ENCODE measurements around the gene TMPRSS9.

TMPRSS9 gene
- 0 to 2.6 (median 0) reads per million in 17 experiments for total RNA-seq

DNA sequence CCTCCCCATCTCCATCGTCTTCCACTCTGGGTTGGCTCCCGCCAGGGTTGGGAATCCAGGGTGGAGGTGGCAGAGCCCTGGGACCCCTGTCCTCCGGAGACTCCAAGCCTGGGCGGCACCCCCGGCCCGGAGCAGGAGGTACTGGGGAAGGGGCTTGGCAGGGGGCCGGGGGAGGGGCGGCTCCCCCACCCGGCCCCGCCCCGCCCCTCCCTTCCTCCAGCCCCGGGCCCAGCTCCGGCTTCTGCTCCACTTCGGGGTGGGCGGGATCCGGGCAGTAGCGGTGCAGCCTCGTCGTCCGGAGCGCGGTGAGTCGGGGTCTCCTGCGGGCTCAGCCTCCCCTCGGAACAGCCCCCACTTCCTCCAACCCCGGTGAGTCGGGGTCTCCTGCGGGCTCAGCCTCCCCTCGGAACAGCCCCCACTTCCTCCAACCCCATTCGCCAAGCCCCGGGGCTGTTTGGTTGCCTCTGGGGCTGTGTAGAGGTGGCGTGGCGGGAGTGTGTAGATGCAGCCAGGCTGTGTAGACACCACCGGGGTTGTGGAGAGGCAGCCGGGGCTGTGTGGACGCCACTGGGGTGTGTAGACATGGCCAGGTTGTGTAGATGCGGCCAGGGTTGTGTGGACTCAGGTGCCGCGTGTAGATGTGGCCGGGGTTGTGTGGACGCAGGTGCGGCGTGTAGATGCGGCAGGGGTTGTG lies at the start of gene TMPRSS9:
TSS of gene TMPRSS9 (plus strand) at position 274 of the 694 bp plus-strand sequence. CDS start 29,521 bp downstream, outside the sequence.
- no peak for DNase-seq

DNA sequence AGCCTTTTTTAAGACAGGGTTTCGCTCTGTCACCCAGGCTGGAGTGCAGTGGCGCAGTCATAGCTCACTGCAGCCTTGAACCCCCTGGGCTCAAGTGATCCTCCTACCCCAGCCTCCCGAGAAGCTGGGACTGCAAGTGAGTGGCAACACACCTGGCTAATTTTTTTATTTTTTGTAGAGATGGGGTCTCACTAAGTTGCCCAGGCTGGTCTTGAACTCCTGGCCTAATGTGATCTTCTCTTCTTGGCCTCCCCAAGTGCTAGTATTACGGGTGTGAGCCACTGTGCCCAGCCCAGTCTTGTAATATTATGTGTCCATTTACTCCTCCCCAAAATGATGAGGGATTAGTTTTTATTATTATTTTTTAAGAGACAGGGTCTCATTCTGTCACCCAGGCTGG lies 49.0 kb upstream of the TMPRSS9 start:
- DNase-seq, result no peak

DNA sequence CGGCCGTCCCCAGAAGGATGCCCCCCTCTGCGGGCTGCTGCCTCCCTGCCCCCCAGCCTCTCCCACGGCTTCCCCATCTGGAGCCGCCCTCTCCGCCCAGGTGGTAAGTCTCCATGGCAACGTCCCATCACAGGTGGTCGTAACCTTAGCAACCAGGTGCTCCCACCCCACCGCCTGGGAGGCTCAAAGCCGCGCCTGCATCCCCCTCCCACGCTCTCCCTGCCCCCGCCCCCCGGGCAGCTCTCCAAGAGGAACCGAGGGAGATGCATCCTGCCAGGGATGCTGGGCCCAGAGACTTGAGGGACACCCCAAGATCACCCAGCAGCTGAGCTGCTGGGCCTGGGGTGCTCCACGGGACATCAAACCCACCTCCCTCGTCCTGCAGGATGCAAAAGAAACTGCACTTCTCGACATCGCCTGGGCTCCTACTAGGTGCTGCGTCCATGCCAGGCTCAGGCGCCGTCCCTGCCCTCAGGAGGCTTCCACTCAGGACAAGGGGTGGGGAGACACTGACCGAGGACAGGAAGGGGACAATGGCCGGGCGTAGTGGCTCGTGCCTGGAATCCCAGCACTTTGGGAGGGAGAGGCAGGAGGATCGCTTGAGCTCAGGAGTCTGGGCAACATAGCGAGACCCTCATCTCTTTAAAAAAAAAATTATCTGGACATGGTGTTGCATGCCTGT lies 47.1 kb upstream of the TMPRSS9 start:
- DNase-seq, result no peak

DNA sequence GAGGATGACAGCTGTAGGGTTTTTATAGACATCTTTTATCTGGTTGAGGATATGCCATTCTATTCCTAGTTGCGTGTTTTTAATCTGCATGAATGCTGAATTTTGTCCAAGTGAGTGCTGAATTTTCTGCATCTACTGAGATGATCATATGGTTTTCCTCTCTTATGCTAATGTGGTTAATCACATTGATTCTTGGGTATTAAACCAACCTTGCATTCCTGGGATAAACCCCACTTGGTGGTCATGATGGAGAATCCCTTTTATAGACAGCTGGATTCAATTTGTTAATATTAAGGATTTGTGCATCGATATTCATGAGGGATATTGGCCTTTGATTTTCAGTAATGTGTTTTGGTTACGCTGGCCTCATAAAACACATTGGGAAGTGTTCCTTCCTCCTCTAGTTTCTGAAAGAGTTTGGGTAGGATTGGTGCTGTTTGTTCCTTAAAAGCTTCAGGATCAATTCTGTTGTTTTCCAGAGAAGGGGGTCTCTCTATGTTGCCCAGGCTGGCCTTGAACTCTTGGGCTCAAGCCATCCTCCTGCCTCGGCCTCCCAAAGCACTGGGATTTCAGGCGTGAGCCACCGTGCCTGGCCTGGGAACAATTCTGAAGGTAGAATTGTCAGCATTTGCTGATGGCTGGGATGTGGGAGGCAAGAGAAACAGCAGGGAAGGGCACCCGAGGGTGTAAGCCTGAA lies 44.8 kb upstream of the TMPRSS9 start:
- DNase-seq, result no peak

DNA sequence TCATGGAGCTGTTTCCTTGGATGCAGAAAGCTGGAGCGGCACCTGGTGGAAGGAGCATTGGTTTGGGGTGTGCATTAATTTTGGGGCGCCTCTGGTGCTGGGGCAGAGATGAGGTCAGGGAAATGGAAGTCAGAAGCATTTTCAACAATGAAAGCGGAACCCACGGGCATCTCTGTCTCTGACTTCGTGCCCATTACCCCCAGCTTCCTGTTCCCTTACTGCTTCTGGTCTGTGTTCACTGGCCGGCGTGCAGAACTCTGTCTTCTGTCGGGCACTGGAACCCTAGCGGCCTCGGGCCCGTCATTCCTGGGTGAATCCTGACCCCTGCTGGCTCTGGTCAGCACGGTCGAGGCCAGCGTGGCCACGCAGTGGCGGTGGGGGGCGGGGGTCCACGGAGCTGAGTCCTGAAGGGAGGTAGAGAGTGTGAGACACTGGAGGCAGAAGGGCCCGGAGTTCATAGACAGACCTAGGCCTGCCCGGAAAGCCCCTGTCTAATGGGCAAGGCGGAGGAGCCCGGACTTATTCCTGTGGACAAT lies 44.2 kb upstream of the TMPRSS9 start:
- peak; percentile 91 to 96 (median 94) for DNase-seq

DNA sequence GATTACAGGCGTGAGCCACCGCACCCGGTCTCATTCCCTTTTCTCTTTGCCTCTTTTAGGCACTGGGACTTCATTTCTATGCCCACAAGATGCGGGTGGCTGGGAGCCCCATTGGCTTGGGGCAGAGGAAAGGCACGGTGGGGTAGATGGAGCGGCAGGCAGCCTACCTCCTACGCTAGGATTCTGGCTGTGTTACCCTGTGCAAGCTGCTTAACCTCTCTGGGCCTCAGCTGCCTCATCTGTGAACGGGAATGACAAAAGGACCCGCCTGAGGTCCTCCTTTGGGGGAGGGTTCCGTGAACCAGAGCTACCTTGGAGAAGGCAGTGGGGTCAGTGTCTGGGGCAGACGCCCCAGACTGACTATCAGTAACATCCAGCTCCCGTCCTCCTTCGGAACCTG lies 42.8 kb upstream of the TMPRSS9 start:
- DNase-seq, result no peak

DNA sequence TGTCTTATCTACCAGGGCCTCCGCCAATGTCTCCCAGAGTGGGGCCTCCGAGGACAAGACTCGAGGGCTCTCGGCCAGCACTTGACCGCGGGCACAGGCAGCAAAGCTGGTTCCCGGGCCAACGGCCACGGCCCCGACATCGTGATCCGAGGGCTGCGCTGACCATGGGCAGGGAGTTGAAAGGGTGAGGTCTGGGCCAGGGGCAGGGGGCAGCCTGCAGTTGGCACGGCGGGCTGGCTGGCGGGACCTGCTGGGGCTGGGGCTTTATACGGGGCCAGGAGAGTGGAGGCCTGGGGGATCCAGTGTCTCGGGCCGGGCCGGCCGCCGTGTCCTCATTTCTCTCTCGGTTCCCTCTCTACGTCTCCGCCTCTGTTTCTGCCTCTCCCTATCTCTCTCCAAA lies 42.3 kb upstream of the TMPRSS9 start:
- DNase-seq, result no peak

DNA sequence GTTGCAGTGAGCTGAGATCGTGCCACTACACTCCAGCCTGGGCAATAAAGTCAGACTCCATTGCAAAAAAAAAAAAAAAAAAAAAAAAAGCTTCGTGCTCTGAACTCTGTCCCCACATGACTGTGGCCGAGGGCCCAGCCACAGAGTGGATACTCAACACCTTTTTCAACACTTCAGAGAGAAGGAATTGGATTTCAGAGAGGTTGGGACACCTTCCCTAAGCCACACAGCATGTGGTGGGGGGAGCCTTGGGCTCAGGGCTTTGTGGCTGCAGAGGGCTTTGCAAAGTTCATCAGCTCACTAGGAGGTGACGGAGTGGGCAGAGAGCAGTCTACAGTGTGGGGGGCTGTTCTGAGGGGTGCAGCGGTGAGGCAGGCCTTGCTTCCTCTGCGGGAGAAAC lies 41.1 kb upstream of the TMPRSS9 start:
- no peak for DNase-seq

DNA sequence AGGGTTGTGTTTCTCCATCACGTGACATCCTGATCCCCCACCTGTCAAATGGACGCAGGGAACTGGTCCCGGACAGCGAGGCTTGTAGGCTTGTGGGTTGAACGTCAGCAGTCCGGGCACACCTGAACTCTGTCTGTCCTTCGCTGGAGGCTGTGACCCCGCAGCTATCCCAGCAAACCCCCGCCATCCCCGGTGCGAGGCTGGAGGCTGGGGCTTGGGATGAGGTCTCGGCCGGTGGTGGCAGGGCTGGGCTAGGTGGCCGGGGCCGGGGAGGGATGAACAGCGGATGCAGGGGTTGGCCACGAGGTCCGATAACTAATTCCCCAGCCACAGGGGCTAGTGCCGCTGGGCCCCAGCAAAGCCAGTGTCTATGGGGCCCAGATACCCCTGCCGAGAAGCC lies 40.5 kb upstream of the TMPRSS9 start:
- DNase-seq, result no peak

DNA sequence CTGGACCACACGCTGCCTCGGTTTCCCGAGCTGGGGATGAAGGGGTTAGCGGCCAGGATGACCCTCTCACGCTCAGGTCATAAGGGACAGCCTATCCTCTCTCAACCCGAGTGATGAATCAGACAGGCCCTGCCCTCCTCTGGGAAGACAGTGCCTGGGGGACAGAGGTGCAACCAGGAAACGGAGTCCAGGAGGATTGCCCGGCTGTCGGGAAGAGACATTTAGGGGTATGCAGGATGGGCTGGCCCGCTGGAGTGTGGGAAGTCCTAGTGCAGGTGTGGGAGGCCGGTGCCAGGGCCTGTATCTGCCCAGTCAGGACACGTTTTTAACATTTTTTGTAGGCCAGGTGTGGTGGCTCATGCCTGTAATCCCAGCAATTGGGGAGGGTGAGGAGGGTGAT lies 40.0 kb upstream of the TMPRSS9 start:
- no peak for DNase-seq

DNA sequence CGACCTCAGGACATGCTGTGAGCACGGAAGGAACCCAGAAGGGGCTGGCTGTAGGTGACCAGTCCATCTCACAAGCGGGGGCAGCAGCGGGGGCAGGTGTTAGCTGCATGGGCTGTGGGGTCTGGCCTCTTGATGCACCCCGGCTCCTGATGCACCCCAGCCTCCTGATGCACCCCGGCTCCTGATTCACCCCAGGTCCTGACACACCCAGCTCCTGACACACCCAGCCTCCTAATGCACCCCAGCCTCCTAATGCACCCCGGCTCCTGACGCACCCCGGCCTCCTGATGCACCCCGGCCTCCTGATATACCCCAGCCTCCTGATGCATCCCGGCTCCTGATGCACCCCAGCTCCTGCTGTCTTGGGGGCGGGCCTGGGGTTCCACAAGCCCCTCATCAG lies 39.1 kb upstream of the TMPRSS9 start:
- no peak for DNase-seq

DNA sequence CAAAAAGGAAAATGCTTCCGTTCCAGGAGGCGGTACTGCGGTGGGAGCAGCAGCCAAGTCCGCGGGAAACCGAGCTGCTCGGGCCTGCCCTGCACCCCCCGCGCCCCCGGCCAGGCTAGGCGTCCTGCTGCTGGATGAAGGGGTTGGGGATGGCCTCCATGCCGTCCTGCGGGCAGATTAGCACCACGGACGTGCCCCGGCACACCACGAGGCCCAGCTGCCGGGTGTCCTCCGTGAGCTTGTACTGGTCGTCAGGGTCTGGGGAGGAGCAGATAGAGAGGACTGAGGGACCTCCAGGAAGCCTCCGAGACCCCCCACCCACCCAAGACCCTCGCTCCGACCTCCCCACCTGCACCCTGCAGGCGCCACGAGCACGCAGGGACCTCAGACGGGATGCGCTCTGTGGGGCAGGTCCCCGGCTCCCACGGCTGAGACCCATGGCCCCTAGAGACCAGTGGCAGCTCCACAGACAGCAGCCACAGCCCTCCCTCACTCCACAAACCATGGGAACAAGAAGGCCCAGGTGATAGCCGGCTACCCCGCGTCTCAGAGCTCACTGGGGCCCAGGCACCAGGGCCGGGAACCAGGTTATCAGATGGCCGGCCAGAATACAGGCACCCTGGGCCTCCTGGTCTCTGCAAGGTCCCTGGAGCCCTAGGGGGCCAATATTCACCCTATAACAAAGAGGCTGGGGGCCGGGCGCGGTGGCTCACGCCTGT lies 38.3 kb upstream of the TMPRSS9 start:
- no peak for DNase-seq

DNA sequence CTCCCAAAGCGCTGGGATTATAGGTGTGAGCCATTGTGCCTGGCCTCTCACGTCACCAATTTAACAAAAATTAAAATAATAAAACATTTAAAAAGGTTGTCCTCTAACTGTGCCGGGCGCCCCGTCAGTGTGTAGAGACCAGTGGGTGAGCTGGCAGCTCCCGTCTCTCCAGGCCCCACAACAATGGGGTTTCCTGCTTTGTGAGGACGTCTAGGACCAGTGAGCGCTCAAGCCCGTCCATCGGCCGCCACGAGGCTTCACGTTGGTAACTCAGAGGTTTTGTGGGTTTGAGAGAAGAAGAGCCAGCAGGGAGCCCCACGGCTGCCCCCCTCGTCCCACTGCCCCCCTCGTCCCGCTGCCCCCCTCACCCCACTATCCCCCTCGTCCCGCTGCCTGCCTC lies 36.4 kb upstream of the TMPRSS9 start:
- no peak for DNase-seq

DNA sequence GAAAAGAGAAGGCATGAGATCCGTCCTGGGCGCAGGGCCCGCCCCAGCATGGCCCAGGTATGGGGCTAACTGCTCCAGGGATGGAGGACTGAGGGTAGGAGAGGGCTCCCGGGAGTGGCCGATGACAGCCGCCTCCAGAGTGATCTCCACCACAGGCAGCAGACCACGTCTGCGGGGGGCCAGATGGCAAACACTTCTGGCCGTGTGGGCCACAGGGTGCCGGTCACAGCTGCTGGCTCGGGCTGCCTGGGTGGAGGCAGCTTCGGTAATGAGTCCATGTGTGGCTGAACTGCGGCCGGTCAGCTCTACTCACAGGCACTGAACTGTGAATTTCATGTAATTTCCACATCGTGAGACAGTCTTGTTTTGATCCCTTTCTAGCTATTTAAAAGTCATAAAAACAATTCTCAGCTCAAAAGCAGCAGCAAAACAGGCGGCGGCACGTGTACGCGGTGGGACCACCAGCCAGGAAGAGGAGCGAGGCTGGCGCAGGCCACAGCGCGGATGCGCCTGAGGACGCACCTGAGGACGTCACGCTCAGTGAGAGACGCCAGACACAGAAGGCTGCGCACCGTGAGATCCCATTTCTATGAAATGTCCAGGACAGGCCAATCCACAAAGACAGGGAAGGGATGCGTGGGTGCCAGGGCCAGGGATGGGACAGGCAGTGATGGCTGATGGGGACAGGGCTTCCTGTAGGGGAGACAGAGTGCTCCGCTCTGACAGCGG lies 35.7 kb upstream of the TMPRSS9 start:
- no peak for DNase-seq

DNA sequence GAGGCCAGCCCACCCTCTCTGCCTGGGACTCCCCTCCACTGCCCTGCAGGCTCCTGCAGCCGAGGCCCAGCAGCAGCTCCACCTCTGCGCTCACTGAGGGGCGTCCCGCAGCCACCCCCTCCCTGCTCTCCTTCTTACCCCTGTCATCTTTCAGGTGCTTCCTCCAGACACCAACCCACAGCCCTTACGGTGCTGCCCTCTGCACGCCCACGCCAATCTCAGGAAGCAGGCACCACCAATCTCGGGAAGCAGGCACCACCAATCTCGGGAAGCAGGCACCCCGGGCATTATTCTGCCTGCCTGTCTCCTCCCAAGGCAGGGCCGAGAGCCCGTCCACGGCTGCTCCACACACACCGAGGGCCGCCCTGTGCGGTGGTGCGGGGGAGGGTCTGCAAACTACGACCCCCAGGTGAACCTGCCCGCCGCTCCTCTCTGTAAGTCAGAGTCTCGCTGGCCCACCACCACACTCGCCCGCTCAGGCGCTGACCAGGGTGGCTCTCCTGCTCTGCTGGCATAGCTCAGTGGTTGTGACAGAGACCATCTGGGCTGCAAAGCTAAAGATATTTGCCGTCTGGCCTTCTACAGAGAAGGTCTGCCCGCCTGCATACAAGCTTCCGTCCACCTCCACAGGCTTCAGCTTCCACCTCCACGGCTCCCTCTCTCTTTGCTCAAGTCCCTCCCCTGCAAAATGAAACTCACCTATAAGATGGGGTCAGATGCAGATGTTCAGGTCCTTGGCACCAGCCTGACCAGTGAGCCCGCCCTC lies 34.6 kb upstream of the TMPRSS9 start:
- DNase-seq, result no peak

DNA sequence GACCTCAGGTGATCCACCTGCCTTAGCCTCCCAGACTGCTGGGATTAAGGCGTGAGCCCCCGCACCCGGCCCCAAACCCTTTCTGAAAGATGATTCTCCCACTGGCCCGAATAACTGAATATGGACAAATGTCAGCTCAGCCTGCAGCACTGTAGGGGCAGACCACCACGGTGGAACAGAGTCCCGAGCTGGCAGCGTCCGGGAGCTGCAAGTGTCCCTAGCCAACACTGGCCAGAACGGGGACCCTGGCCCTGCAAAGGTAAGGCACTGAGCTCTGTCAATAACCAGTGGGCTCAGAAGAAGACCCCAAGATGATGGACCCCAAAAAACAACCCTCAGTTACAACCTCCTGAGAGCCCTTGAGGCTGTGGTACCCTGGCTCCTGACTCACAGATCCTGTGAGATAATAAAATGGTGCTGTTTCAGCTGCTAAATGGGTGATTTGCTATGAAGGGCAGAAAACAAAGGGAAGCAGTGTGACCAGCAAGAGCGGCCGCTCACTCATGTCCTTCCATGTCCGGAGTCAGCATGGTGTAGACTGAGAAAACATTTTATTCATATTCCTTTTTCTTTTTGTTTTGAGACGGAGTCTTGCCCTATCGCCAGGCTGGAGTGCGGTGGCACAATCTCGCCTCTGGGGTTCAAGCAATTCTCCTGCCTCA lies 33.2 kb upstream of the TMPRSS9 start:
- DNase-seq, result no peak

DNA sequence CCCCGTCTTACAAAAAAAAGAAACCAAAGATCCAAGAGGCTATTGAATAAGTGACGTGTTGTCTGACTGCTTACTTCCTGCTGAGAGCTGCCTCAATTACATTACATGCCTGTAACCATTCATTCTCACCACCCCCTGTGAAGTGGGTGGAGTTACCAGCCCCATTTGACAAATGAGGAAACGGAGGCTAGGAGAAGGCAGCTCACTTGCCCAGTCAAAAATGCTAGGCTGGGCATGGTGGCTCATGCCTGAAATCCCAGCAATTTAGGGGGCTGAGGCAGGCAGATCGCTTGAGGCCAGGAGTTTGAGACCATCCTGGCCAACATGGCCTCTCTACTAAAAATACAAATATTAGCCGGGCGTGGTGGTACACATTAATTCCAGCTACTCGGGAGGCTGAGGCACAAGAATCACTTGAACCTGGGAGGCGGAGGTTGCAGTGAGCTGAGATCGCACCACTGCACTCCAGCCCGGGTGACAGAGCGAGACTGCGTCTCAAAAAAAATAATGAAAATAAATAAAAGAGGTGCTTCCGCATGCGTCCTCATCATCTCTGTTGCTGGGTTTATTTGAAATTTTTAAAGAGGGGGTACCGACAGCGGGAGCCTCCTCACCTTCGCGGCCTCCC lies 32.2 kb upstream of the TMPRSS9 start:
- peak; percentile 84 to 96 (median 92) for DNase-seq

DNA sequence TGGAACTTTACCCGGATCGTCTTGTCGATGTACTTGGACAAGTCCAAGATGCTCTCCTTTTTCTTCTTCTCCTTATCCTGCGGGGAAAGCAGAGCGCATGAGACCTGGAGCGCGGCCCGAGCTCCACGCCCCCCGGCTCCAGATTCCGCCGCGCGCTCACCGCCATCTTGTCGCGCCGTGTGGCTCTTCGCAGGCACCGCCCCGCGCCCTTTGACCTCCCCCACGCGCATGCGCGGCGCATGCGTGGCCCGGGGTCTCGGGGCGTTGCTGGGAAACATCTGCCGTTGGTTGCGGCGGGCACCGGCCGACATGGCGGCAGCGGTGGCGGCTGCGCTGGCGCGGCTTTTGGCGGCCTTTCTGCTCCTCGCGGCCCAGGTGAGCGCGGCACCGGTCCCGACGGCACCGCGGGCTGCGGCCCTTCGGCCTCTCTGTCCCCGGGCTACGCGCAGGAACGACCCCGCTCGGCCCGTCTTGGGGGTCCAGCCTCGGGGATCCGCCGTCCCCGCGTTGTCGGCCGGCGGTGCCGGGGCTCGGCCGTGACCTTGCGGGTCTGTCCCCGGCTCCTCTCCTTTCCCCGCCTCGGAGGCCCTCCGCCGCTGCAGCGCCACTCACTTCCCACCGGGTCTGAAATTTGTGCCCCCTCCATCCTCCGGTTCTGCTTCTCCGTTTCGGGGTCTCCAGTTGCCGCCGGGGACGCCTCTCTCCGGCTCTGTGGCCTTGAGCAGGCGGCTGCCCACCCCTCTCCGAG lies 31.5 kb upstream of the TMPRSS9 start, which contains the start of the genes LSM7 and SPPL2B:
TSS of gene LSM7 (minus strand) at position 186 of the 748 bp plus-strand sequence. CDS start at position 166, 20 bp downstream.
TSS of gene SPPL2B (plus strand) at position 284 of the 748 bp plus-strand sequence. CDS start at position 310, 26 bp downstream.
- DNase-seq, result peak; percentile 97 to 99 (median 97)

DNA sequence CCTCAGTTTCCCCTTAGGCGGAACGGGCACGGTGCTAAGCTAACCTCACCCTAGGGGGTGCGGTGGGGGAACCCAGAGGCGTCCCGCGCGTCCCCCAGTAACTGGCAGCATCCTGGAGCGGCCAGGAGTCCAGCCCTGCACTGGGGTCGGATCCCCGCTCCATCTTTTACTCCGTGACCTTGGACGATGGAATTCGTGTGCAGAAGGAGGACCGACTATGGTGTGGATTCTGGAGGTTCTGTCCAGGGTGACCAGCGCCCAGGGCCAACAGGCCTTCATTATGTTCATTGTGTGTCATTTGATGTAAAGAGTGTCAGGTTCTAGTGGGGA lies 31.0 kb upstream of the TMPRSS9 start:
- DNase-seq, result no peak
